Stimulated activated CD8-positive, alpha-beta memory T cell treated with anti-CD3 and anti-CD28 coated beads, Interleukin-4, amount 100 ng/mL, for 1 hour (primary cell): ENCODE data around the gene EMB.
"Not testable (repeated sequence)": the region's sequence is repeated elsewhere in the genome, so short reads cannot be mapped to it uniquely, and the experiment has no call there.

Experiments used
- DNase-seq, 2 donors: peaks; one replicate each; pipeline ENCODE4 v3.0.0-alpha.2; 2020; ENCODE audit warnings: low read depth in 2 of 2, low spot score in 1 of 2

The EMB gene, protein sequence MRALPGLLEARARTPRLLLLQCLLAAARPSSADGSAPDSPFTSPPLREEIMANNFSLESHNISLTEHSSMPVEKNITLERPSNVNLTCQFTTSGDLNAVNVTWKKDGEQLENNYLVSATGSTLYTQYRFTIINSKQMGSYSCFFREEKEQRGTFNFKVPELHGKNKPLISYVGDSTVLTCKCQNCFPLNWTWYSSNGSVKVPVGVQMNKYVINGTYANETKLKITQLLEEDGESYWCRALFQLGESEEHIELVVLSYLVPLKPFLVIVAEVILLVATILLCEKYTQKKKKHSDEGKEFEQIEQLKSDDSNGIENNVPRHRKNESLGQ

DNA sequence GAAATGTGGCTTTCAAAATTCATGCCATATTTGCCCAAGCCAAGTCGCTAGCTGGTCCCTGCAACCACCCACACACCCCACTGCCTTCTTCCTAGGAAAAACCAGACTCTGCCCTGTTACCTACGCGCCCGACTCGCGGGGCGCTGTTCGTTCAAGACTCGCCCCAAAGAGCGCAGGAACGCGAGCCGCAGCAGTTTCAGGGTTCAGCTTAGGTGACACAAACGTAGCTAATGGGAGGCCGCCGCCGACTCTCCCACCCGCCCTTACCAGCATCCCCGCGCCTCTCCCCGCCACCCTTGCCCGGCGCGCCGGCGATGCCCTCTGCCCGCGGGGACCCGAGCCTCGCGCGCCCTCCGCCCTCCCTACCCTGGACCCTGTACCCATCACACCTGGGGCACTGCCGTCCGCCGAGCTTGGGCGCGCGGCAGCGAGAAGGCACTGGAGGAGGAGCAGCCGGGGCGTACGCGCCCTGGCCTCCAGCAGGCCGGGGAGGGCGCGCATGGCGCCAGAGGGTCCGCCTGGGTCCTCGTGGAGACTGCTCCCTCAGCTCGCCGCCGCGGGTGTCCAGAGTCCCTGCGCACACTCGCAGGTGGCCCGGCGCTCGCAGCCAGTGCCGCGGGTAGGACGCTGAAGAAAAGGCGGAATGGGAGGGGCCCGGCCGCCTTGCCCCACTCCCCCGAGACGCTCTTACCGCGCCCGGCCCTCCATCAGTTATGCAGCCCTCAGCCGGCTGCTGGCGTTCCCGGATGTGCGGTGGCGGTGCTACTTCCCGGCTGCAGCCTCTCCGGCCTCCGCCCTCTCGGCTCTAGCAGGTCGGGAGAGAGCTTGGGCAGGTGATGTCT, at the start of gene EMB:
EMB (minus strand) TSS at position 638 of the 842 bp plus-strand sequence; CDS start at position 501, 137 bp downstream.
- peak; percentile 45 to 68 for DNase-seq

DNA sequence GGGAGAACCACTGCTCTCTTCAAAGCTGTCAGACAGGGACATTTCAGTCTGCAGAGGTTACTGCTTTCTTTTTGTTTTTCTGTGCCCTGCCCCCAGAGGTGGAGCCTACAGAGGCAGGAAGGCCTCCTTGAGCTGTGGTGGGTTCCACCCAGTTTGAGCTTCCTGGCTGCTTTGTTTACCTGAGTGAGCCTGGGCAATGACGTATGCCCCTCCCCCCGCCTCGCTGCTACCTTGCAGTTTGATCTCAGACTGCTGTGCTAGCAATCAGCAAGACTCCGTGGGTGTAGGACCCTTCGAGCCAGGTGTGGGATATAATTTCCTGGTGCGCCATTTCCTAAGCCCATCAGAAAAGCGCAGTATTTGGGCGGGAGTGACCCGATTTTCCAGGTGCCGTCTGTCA, 48.4 kb upstream of the EMB start:
- DNase-seq = not testable (repeated sequence)

DNA sequence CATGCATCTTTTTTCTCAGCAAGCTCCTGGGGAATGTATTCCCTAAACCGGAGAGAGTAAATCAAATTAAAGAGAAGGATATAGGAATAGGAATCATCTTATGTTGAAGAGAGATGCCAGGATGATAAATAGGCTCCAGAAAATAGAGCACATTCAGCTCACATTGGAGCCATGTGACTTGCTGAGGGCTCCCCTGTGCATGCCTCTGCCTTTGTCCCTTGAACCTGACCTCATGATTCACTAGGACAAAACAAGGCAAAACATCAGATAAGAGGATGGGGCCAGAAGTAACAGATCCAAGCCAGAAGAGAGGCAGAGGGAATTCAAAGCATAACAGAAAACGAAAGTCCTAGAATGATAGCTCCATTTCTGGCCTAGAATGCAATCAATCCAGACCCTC, 37.7 kb upstream of the EMB start:
- DNase-seq = not testable (repeated sequence)

DNA sequence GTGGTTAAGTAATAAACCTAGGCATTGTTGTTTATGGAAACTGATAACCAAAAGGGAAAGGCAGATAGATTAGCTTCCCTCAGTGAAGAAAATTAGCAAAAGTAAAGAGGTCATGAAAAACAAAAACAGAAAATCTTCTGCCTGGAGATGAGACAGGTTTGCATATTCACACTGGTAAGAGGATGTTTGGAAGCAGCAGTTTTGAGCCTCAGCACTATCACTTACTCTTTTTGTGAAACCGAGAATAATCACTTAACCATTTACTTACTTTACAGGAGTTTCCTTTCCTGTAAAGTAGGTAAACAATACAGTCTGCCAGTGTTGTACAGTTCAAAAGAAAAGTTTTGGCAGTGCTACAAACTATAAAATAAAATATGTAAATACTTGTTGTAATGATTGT, 35.5 kb upstream of the EMB start:
- no peak for DNase-seq

DNA sequence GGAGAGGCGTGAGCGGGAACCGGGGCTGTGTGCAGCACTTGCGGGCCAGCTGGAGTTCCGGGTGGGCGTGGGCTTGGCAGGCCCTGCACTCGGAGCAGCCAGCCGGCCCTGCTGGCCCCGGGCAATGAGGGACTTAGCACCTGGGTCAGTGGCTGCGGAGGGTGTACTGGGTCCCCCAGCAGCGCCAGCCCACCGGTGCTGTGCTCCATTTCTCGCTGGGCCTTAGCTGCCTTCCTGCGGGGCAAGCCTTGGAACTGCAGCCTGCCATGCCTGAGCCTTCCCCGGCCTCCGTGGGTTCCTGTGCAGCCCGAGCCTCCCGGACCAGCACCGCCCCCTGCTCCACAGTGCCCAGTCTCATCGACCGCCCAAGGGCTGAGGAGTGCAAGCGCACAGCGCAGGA, 23.9 kb upstream of the EMB start:
- not testable (repeated sequence) for DNase-seq

DNA sequence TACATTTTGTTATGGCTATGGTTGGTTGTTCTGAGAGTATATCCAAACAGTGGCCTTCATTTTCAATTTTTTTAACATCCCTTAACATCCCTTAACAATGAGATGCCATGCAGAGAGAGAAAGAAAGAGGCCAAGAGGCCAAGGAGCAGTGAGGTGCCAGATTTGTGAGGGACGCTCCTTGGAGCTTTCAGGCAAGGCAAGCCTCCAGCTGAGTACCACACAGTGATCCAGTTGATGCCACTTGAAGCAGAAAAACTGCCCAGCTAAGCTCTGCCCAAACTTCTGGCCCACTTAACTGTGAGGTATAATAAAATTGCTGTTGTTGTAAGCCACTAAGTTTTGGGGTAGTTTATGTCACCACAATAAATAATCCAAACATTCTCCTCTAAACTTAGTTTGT, 22.6 kb upstream of the EMB start:
- no peak for DNase-seq

DNA sequence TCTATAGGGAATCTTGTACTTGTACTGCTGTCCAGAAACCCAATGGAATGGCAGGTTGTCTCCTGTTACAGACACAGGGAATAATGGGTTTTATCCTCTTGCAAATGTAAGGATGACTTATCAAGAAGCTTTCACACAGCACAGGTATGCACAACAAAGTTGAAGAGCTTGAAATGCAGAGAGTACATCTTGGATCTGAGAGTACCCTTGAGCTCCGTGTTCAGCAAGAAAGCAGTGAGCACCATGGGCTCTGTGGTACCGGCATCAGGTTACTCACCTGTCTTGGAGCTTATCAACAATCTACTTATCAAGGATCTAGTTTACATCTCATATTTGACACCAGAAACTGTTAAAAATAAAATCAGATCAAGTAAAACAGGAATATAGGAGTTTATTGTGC, 22.0 kb upstream of the EMB start:
- DNase-seq = no peak

DNA sequence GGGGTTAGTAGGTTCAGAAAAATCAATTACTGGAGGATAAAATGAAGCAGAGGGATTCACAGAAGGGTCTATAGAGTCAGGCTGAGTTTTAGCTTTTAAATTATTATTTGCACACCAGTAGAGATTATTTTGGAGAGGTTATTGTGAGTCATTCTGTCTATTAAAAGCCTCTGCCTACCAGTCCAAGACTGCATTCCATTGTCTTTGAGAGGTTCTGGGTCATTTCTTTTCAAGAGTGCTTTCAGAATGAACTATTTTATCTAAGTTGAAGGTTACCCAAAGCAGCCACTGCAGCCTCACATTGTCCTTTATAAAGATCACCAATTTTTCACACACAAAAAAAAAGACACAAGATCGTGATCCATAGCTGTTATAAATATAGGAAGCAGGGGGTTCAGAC, 21.5 kb upstream of the EMB start:
- not testable (repeated sequence) for DNase-seq

DNA sequence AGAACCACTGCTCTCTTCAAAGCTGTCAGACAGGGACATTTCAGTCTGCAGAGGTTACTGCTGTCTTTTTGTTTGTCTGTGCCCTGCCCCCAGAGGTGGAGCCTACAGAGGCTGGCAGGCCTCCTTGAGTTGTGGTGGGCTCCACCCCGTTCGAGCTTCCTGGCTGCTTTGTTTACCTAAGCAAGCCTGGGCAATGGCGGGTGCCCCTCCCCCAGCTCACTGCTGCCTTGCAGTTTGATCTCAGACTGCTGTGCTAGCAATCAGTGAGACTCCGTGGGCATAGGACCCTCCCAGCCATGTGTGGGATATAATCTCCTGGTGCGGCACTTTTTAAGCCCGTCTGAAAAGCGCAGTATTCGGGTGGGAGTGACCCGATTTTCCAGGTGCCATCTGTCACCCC, 17.3 kb upstream of the EMB start:
- not testable (repeated sequence) for DNase-seq

DNA sequence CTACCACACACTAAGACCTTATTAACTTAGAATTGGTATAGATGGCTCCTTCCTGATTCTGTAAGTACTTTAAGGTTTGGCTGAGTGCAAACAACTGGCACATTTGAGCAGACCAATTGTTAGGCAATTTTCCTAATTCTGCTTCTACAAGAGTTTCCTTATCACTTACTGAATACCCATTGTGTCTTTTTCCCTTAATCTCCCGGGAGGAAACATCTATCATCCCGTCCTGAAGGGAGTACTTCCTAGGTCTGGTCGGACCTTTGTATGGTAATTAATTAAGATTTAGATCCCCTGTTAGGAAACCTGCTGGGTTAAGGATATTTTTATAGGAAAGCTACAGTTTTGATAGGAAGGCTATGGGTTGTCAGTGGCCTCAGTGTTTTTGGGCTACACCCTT, 8.2 kb upstream of the EMB start:
- not testable (repeated sequence) for DNase-seq

DNA sequence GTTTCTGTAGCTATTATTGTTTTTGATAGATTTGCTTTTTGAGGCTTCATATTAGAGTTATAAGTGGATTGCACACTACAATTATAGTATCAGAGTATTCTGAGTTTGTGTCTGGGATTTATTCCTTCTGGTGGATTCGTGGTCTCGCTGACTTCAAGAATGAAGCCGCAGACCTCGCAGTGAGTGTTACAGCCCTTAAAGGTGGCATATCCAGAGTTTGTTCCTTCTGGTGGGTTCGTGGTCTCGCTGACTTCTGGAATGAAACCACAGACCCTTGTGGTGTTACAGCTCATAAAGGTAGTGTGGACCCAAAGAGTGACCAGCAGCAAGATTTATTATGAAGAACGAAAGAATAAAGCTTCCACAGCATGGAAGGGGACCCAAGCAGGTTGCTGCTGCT, 6.9 kb upstream of the EMB start:
- DNase-seq = no peak

DNA sequence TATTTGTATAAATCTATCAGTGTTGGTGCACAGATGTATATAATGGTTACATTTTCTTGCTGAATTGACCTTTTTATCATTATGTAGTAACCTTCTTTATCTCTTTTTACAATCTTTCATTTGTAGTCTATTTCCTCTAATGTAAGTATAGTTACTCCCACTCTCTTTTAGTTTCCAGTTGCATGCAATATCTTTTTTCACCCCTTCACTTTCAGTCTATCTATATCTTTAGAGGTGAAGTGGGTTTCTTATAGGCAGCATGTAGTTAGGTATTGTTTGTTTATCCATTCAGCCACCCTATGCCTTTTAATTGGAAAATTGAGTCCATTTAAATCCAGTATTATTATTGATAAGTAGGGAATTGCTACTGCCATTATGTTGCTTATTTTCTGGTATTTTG, 6.1 kb upstream of the EMB start:
- no peak for DNase-seq

DNA sequence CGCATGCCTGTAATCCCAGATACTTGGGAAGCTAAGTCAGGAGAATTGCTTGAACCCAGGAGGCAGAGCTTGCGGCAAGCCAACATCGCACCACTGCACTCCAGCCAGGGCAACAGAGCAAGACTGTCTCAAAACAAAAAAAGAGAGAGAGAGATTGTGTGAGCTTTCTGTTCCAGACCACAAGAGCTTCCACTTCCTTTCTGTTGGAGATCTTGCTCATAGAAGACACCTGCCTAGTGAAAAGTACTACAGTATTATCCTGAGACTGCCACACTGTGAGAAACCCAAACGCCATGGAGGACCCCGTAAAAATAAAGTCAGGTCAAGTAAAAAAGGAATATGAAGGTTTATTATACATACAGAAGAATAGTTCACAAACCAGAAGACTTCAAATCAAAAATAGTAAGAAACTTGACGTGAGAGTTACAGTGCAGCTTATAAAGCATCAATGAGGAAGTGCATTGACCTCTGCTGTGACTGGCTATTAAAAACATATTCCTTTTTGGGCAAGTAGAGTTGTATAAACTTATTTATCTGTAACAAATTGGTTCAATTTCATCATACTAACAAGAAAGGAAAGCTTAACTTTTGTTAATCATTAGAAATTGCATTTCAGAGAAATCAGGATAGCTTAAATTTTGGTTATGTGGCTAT, 4.3 kb upstream of the EMB start:
- no peak for DNase-seq

DNA sequence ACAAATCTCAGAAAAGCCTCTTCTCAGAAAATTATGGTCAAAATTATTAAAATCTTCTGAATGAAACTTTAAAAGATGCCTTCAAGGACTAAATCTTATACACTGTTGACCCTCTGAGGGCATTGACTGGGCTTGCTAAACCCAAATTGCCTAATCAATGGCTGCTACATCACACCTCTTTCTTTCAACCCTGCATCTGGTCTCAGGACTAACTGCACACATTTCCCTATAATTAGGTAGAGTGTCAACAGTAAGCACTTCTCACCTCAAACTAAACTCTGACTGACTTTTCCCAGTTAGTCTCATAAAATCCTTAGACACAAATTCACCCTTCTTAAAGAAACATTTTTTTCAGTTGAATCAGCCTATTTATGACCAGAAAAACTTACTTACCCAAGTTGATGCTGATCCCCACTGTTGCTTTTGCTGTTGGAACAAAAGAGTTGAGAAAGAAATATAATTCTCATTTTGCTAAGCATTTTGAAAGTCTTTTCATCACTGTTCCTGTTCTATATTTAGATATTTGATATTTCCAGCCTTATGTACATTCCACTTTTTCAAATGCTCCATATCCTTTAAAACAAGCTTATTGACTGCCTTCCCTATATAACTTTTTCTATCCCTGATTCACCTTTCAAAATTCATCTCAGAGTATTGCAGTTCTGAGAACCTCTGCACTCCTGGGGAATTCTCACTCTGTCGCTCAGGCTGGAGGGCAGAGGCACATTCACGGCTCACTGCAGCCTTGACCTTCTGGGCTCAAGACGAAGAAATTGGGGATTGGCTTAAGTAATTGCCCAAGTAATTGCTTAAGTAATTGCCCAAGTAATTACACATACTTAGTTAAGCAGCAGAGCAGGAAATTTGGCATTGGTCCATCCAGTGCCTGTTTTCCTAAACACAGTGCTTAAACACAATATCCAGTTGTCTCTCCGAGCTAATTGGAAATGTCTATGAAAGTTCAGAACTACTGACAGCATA, 1.8 kb upstream of the EMB start:
- DNase-seq = not testable (repeated sequence)

DNA sequence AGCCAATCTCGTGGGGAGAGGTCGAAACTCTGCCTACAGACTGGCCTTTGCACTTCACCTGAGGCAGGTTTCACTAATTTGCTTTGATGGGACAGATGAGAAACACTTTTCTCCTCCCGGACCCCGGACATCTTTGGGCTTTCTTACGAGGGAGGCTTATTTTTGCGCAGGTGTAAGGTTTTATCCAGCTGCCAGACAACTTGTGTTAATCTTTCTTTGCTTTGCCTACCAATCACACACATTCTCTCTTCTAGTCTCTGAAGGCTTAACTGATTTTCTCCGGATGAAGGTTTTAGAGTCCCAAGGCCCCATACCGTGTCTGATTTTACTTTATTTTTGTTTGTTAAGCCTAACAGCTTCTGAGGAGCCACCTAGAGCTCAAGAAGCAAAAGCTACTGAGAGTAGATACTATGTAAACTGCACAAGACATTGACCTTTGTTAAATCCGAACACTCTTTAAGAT, 436 bp upstream of the EMB start:
- no peak for DNase-seq

DNA sequence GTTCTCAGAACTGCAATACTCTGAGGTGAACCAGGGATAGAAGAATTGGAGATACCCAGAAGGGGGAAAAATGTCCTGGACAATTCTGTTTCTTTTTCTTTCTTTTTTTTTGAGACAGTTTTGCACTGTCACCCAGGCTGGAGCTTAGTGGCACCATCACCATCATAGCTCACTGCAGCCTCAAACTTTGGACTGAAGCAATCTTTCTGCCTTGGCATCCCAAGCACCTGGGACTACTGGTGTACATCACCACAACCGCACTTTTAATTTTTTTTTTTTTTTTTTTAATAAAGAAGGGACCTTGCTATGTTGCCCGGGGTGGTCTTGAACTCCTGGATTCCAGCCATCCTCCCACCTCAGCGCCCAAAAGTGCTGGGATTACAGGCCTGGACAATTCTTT, 1.9 kb downstream of the EMB start:
- DNase-seq = no peak

DNA sequence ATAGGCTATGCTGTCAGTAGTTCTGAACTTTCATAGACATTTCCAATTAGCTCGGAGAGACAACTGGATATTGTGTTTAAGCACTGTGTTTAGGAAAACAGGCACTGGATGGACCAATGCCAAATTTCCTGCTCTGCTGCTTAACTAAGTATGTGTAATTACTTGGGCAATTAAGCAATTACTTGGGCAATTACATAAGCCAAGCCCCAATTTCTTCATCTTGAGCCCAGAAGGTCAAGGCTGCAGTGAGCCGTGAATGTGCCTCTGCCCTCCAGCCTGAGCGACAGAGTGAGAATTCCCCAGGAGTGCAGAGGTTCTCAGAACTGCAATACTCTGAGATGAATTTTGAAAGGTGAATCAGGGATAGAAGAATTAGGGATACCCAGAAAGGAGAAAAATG, 3.0 kb downstream of the EMB start:
- DNase-seq = not testable (repeated sequence)

DNA sequence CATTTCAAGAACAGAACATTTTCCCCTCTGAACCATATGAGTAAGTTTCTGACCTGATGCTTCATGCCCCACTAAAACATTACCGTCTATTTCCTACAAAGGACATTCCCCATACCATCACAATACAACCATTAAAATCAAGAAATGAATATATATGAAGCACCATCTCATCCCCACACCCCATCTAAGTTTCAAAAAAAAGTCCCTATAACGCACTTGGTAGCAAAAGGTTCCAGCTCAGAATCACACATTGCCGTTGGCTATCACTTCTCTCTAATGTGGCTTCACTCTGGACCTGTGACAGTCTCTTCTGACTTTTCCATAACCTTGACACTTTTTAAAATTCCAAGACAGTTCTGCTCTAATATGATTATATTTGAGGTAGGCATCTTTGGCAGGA, 5.9 kb downstream of the EMB start:
- no peak for DNase-seq

DNA sequence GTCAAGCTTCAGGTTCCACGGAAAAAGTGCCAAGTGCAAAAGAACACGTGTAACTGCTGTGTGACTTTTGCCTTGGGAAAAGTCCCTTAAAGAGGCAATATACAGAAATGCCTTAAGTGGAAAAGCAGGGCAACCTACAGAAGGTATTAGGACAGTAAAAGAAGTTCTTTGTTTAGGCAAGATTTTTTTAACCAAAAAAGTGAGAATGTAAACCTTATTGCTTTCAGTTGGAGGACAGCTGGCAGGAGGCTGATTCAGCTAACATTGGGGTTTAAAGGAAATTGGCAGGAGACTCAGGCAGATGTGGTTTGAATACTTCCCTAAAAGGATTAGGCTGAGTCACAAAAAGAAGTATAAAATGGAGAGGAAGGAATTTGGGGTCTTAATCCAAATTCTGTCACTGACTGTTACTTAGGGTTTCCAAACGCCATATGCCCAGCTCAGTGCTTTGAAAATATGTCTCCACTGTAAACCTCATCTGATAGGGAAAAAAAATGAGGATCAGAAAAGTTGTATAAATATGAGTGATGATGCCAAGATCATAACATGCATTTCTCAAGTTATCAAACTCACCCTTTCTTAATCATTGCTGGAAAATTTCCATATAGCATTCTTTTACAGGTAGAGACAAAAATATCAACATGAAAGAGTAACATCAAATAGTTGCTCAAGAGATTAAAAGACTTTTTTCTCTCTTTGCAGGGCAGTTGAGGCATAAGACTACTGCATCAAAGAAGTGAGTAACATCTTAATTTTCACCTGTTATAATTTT, 9.8 kb downstream of the EMB start:
- not testable (repeated sequence) for DNase-seq
